Activated CD8-positive, alpha-beta memory T cell treated with anti-CD3 and anti-CD28 coated beads, Interleukin-2, amount 50 U/mL, for 1 hour (primary cell): ENCODE measurements around the gene ISL2.

Experiments used
- DNase-seq: peaks from one replicate; pipeline ENCODE4 v3.0.0-alpha.2; 2020; ENCODE audit errors: extremely low read depth

Gene ISL2

GRCh38 chr15:76327191-76328105 is 9.1 kb upstream of the ISL2 start:
- no peak for DNase-seq

- DNase-seq: no peak
Measured at GRCh38 chr15:76328106-76328696, 8.4 kb upstream of the ISL2 start.

- no peak for DNase-seq
Measured at GRCh38 chr15:76328958-76329357, 7.6 kb upstream of the ISL2 start.

GRCh38 chr15:76330080-76330680 is 6.4 kb upstream of the ISL2 start:
- no peak for DNase-seq

GRCh38 chr15:76332796-76333195 is 3.8 kb upstream of the ISL2 start:
- no peak for DNase-seq

GRCh38 chr15:76333309-76333708 is 3.3 kb upstream of the ISL2 start:
- DNase-seq: no peak

GRCh38 chr15:76333720-76334437 is 2.7 kb upstream of the ISL2 start:
- no peak for DNase-seq

GRCh38 chr15:76334438-76335306 is 1.9 kb upstream of the ISL2 start:
- no peak for DNase-seq

GRCh38 chr15:76335307-76336253 is 993 bp upstream of the ISL2 start:
- no peak for DNase-seq

- DNase-seq: no peak
Measured at GRCh38 chr15:76337059-76337695, 604 bp downstream of the ISL2 start.

- DNase-seq: no peak
Measured at GRCh38 chr15:76337696-76338485, 1.3 kb downstream of the ISL2 start.

GRCh38 chr15:76338486-76339304 is 2.1 kb downstream of the ISL2 start:
- no peak for DNase-seq

GRCh38 chr15:76339305-76340197 is 3.0 kb downstream of the ISL2 start:
- DNase-seq: no peak

- DNase-seq: no peak
Measured at GRCh38 chr15:76340198-76340802, 3.7 kb downstream of the ISL2 start.

- no peak for DNase-seq
Measured at GRCh38 chr15:76340803-76341365, 4.3 kb downstream of the ISL2 start.
